Neural cell (in vitro differentiated cells): ENCODE results near the gene MAP2K6. TPM values are rescaled to one million over a fixed set of nuclear protein-coding genes. Genes with fewer than 3 reads are reported as not detected.

ENCODE experiments used
- H2AFZ ChIP-seq: fragments of 200-600, 300-800 bp; sonication (generic), shearing (Covaris generic); 2 replicates; pipeline ENCODE4 v1.6.0; 2014; ENCODE audit warnings: low read depth, mild to moderate bottlenecking, antibody characterized with exemption, low read length, moderate library complexity
- H3F3A ChIP-seq: fragments of 200-600 bp; shearing (Covaris generic); 2 replicates; pipeline ENCODE4 v1.6.1; 2016; ENCODE audit warnings: mild to moderate bottlenecking, moderate library complexity, mixed read lengths, antibody characterized with exemption, low read length; ENCODE audit not compliant: insufficient read depth, poor library complexity, severe bottlenecking
- H3K27ac ChIP-seq: fragments of 200-600, 300-800 bp; sonication (generic), shearing (Covaris generic); 2 replicates; pipeline ENCODE4 v1.5.1; 2014; ENCODE audit warnings: mild to moderate bottlenecking, low read length, moderate library complexity
- H3K27me3 ChIP-seq: fragments of 300-800, 200-600 bp; sonication (generic), shearing (Covaris generic); 2 replicates; pipeline ENCODE4 v1.6.0; 2014; ENCODE audit warnings: mild to moderate bottlenecking, low read depth, low read length, moderate library complexity; ENCODE audit not compliant: insufficient read depth
- H3K36me3 ChIP-seq: fragments of 300-800, 200-600 bp; sonication (generic), shearing (Covaris generic); 2 replicates; pipeline ENCODE4 v1.5.1; 2014; ENCODE audit warnings: mild to moderate bottlenecking, antibody characterized with exemption, low read length, moderate library complexity; ENCODE audit not compliant: insufficient read depth
- H3K4me2 ChIP-seq: fragments of 300-800, 200-600 bp; sonication (generic), shearing (Covaris generic); 2 replicates; pipeline ENCODE4 v1.6.0; 2014; ENCODE audit warnings: mild to moderate bottlenecking, low read length
- H3K4me3 ChIP-seq: fragments of 300-800, 200-600 bp; sonication (generic), shearing (Covaris generic); 2 replicates; pipeline ENCODE4 v1.5.1; 2014; ENCODE audit warnings: mild to moderate bottlenecking, low read length, moderate library complexity
- H3K79me2 ChIP-seq: fragments of 200-600 bp; shearing (Covaris generic); replicated peaks from 2 replicates; pipeline ENCODE4 v1.6.0; 2014; ENCODE audit warnings: mild to moderate bottlenecking, low read length, moderate library complexity; ENCODE audit not compliant: insufficient read depth
- H3K9ac ChIP-seq: fragments of 300-800, 200-600 bp; sonication (generic), shearing (Covaris generic); 2 replicates; pipeline ENCODE4 v1.6.1; 2016; ENCODE audit warnings: mild to moderate bottlenecking, low read length, mixed read lengths
- H3K9me2 ChIP-seq: fragments of 200-600 bp; shearing (Covaris generic); 2 replicates; pipeline ENCODE4 v1.6.1; 2016; ENCODE audit warnings: mild to moderate bottlenecking, low read length, mixed read lengths; ENCODE audit not compliant: insufficient read depth
- H3K9me3 ChIP-seq: fragments of 200-600, 300-800 bp; sonication (generic), shearing (Covaris generic); 2 replicates; pipeline ENCODE4 v1.6.1; 2016; ENCODE audit warnings: mild to moderate bottlenecking, mixed run types, low read length, moderate library complexity, mixed read lengths
- H4K20me1 ChIP-seq: fragments of 200-600 bp; shearing (Covaris generic); 2 replicates; pipeline ENCODE4 v1.6.1; 2016; ENCODE audit warnings: mild to moderate bottlenecking, mixed run types; ENCODE audit not compliant: insufficient read depth
- EP300 ChIP-seq: fragments of 450-650 bp; conservative IDR thresholded peaks from 2 replicates; pipeline ENCODE4 v1.6.1; 2014; ENCODE audit warnings: antibody characterized with exemption, mild to moderate bottlenecking, moderate library complexity; ENCODE audit not compliant: poor library complexity, severe bottlenecking
- EZH2 ChIP-seq: fragments of 200-600, 300-800 bp; shearing (Covaris generic), sonication (generic); IDR thresholded peaks from 2 replicates; pipeline ENCODE4 v1.6.1; 2014; ENCODE audit warnings: antibody characterized with exemption, low read length, borderline replicate concordance, mild to moderate bottlenecking; ENCODE audit not compliant: insufficient read depth, poor library complexity, severe bottlenecking
- MXI1 ChIP-seq: fragments of 450-650 bp; conservative IDR thresholded peaks from 2 replicates; pipeline ENCODE4 v1.6.1; 2014; ENCODE audit warnings: antibody characterized with exemption, mild to moderate bottlenecking; ENCODE audit not compliant: poor library complexity, severe bottlenecking
- POLR2AphosphoS5 ChIP-seq: IDR thresholded peaks from 2 replicates; pipeline ENCODE4 v1.6.1; 2012
- RAD21 ChIP-seq: fragments of 450-650 bp; conservative IDR thresholded peaks from 2 replicates; pipeline ENCODE4 v1.6.1; 2014; ENCODE audit warnings: antibody characterized with exemption, mild to moderate bottlenecking, moderate library complexity
- SMC3 ChIP-seq: fragments of 450-650 bp; conservative IDR thresholded peaks from 2 replicates; pipeline ENCODE4 v1.6.1; 2014; ENCODE audit warnings: antibody characterized with exemption, mild to moderate bottlenecking, moderate library complexity; ENCODE audit not compliant: poor library complexity
- TAF1 ChIP-seq: IDR thresholded peaks from 2 replicates; pipeline ENCODE4 v1.6.1; 2012; ENCODE audit warnings: low read depth
- polyA plus RNA-seq: library from polyadenylated mRNA; depleted of rRNA; stranded (reverse); fragments of >200 nt; gene quantifications from 2 replicates; pipeline ENCODE4 v1.2.3, GENCODE V29; 2014
- TF ChIP-seq, protein P1 (sequence below): IDR thresholded peaks from 2 replicates; pipeline ENCODE4 v1.6.1; 2012; ENCODE audit warnings: borderline replicate concordance
- TF ChIP-seq, protein P2 (sequence below): fragments of 450-650 bp; IDR thresholded peaks from 2 replicates; pipeline ENCODE4 v1.5.1; 2014; ENCODE audit warnings: antibody characterized with exemption, mild to moderate bottlenecking, moderate library complexity; ENCODE audit not compliant: poor library complexity, severe bottlenecking

The MAP2K6 gene
- polyA plus RNA-seq, 1 donor from 2014 or later = 10.5 TPM

DNA sequence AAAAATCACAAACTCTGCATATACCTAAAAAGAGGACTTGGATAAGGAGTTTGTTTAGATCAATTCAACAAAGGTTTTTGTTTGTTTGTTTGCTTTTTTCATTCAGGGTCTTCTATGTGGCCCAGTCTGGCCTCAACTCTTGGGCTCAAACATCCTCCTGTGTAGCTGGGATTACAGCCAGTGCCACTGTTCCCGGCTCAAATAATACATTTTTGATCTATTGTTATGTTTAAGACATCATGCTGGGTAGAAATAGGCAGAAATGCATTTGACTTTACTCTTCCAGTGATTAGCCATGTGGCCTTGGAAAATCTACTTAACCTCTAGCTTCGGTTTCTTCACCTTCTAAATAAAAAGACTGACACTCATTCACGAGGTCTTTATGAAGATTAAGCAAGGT, 11.5 kb downstream of the MAP2K6 start:
- H3K9ac ChIP-seq = no peak overlapping the region
- H3K27ac ChIP-seq = no peak overlapping the region
- no peaks in the 10 kb centered on the region for H3F3A ChIP-seq
- H3K36me3 ChIP-seq = no peaks in the 10 kb centered on the region
- no peaks in the 10 kb centered on the region for H4K20me1 ChIP-seq
- H2AFZ ChIP-seq = no peak overlapping the region
- H3K4me3 ChIP-seq = no peak overlapping the region
- TF ChIP-seq EP300 (no peak), POLR2AphosphoS5 (no peak), EZH2 (no peak), RAD21 (no peak), SMC3 (no peak), TAF1 (no peak), MXI1 (no peak)
- TF ChIP-seq, protein P1, sequence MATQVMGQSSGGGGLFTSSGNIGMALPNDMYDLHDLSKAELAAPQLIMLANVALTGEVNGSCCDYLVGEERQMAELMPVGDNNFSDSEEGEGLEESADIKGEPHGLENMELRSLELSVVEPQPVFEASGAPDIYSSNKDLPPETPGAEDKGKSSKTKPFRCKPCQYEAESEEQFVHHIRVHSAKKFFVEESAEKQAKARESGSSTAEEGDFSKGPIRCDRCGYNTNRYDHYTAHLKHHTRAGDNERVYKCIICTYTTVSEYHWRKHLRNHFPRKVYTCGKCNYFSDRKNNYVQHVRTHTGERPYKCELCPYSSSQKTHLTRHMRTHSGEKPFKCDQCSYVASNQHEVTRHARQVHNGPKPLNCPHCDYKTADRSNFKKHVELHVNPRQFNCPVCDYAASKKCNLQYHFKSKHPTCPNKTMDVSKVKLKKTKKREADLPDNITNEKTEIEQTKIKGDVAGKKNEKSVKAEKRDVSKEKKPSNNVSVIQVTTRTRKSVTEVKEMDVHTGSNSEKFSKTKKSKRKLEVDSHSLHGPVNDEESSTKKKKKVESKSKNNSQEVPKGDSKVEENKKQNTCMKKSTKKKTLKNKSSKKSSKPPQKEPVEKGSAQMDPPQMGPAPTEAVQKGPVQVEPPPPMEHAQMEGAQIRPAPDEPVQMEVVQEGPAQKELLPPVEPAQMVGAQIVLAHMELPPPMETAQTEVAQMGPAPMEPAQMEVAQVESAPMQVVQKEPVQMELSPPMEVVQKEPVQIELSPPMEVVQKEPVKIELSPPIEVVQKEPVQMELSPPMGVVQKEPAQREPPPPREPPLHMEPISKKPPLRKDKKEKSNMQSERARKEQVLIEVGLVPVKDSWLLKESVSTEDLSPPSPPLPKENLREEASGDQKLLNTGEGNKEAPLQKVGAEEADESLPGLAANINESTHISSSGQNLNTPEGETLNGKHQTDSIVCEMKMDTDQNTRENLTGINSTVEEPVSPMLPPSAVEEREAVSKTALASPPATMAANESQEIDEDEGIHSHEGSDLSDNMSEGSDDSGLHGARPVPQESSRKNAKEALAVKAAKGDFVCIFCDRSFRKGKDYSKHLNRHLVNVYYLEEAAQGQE = no peak
- TF ChIP-seq, protein P2, sequence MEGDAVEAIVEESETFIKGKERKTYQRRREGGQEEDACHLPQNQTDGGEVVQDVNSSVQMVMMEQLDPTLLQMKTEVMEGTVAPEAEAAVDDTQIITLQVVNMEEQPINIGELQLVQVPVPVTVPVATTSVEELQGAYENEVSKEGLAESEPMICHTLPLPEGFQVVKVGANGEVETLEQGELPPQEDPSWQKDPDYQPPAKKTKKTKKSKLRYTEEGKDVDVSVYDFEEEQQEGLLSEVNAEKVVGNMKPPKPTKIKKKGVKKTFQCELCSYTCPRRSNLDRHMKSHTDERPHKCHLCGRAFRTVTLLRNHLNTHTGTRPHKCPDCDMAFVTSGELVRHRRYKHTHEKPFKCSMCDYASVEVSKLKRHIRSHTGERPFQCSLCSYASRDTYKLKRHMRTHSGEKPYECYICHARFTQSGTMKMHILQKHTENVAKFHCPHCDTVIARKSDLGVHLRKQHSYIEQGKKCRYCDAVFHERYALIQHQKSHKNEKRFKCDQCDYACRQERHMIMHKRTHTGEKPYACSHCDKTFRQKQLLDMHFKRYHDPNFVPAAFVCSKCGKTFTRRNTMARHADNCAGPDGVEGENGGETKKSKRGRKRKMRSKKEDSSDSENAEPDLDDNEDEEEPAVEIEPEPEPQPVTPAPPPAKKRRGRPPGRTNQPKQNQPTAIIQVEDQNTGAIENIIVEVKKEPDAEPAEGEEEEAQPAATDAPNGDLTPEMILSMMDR = no peak
- no peaks in the 10 kb centered on the region for H3K27me3 ChIP-seq
- peaks cover 2% of the 10 kb centered on the region for H3K79me2 ChIP-seq
- no peaks in the 10 kb centered on the region for H3K9me3 ChIP-seq
- H3K9me2 ChIP-seq = no peaks in the 10 kb centered on the region
- no peak overlapping the region for H3K4me2 ChIP-seq

DNA sequence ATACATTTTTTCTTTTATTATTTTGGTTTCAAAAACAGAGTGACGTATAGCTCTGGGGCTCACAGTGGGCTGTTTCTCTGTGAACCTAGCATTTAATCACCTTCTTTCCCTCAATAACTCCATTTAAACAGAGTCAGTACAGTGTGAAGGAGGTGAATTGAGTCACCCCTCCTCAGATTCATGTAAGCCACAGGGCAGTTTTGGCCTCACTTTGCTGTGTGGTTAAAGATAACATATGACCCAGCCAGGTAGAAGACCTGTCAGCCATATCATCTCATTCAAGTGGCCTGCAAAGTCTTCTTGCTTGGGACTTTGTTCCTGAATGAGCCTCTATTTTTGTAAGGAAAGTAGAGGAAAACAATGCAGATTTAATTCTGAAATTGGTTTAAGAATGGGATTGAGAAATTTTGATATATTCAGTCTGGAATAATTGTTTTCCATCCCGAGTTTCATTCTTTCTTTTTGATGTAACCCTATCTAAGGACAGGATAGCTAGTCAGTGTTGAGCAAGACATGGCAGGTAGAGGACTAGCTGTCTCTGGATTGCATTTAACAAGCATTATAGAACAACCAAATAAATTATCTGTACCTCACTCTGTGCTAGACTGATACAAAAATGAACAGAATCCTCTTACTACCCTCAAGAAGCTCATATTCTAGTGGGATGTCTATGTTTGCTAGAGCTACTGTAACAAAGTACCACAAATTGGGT, 13.1 kb downstream of the MAP2K6 start:
- H3F3A ChIP-seq = no peaks in the 10 kb centered on the region
- no peak overlapping the region for H3K4me2 ChIP-seq
- peaks cover 2% of the 10 kb centered on the region for H3K79me2 ChIP-seq
- H4K20me1 ChIP-seq = no peaks in the 10 kb centered on the region
- H3K4me3 ChIP-seq = no peak overlapping the region
- H2AFZ ChIP-seq = no peak overlapping the region
- H3K27me3 ChIP-seq = no peaks in the 10 kb centered on the region
- H3K9ac ChIP-seq = no peak overlapping the region
- H3K36me3 ChIP-seq = no peaks in the 10 kb centered on the region
- no peaks in the 10 kb centered on the region for H3K9me2 ChIP-seq
- H3K9me3 ChIP-seq = no peaks in the 10 kb centered on the region
- TF ChIP-seq, protein P2 = no peak
- TF ChIP-seq POLR2AphosphoS5 (no peak), TAF1 (no peak), EZH2 (no peak), RAD21 (no peak), MXI1 (no peak), SMC3 (no peak)
- TF ChIP-seq, protein P1 = no peak
- H3K27ac ChIP-seq = no peak overlapping the region
